Kidney (tissue), 14 donors: ENCODE data around the gene CCDC187. TPM values are rescaled to one million over a fixed set of nuclear protein-coding genes. Genes with fewer than 3 reads are reported as not detected.

Experiments
- DNase-seq, 5 donors: peaks; one replicate each; pipeline ENCODE4 v3.0.0-alpha.2; 2013 to 2020
- FAIRE-seq: peaks from 2 replicates; lab custom pipeline; 2012; peaks lifted over from hg19 to GRCh38; lab: Jason Lieb, UNC
- H3K27ac ChIP-seq, 2 donors: one replicate each; pipeline ENCODE4 v1.7.0; 2013; ENCODE audit warnings: low read depth in 2 of 2, low read length in 2 of 2, inconsistent platforms in 1 of 2
- H3K27me3 ChIP-seq: one replicate; pipeline ENCODE4 v1.7.1; 2013; ENCODE audit warnings: low read length, inconsistent platforms; ENCODE audit not compliant: control insufficient read depth, insufficient read depth
- H3K36me3 ChIP-seq, 3 donors: one replicate each; pipeline versions ENCODE4 v1.7.0 to v1.7.1; 2013; ENCODE audit warnings: low read length in 3 of 3, control low read depth in 1 of 3, inconsistent platforms in 1 of 3; ENCODE audit not compliant: insufficient read depth in 3 of 3, control insufficient read depth in 2 of 3
- H3K4me1 ChIP-seq, 3 donors: one replicate each; pipeline versions ENCODE4 v1.7.0 to v1.7.1; 2013; ENCODE audit warnings: low read length in 3 of 3, inconsistent platforms in 1 of 3, low read depth in 1 of 3; ENCODE audit not compliant: control insufficient read depth in 2 of 3, insufficient read depth in 2 of 3
- H3K4me3 ChIP-seq, 3 donors: one replicate each; pipeline versions ENCODE4 v1.7.0 to v1.8.1; 2013; ENCODE audit warnings: low read length in 3 of 3, control low read depth in 1 of 3, inconsistent platforms in 1 of 3
- H3K9ac ChIP-seq, 3 donors: one replicate each; pipeline versions ENCODE4 v1.7.0 to v1.7.1; 2013; ENCODE audit warnings: low read length in 3 of 3, control low read depth in 1 of 3, inconsistent platforms in 1 of 3
- H3K9me3 ChIP-seq, 3 donors: one replicate each; pipeline versions ENCODE4 v1.7.0 to v1.7.1; 2013; ENCODE audit warnings: low read length in 3 of 3, control low read depth in 1 of 3, inconsistent platforms in 1 of 3; ENCODE audit not compliant: control insufficient read depth in 2 of 3, insufficient read depth in 1 of 3
- CTCF ChIP-seq: IDR thresholded peaks from 3 replicates; pipeline ENCODE4 v1.5.1; 2012; ENCODE audit warnings: mild to moderate bottlenecking, moderate library complexity, borderline replicate concordance; ENCODE audit not compliant: insufficient read depth; ENCODE audit errors: extremely low read depth
- intact Hi-C: fragments of 100-400 bp; cut with DNase I; formaldehyde crosslinking; loops from one replicate; pipeline ENCODE4 v1.11.1; 2022
- polyA plus RNA-seq: library from polyadenylated mRNA; stranded (reverse); fragments of 350-450 nt; fragmentation: Illumina TruSeq; extraction: RNeasy Lipid Tissue Mini Kit (QIAGEN cat#74804); gene quantifications from one replicate; pipeline ENCODE4 v1.2.3, GENCODE V29; 2014; ENCODE audit warnings: low read depth, low replicate concordance; ENCODE audit not compliant: insufficient read depth
- total RNA-seq: library from RNA; stranded (reverse); fragmentation: NEBNext Ultra II Directional; extraction: Animal tissue kit (Norgen Biotek cat#: 25700); gene quantifications from one replicate; pipeline ENCODE4 v1.2.1, GENCODE V29; 2021
- donor health status: control.
- donor health status: control.
- donor health status: control.
- donor health status: control.
- donor health status: control.
- donor health status: DM: yes; HTN: yes; CAD: no.
- donor health status: Normal renal cell carcinoma (clear cell type).

CCDC187 gene
- total and polyA plus RNA-seq, 2 donors from 2014 or later = 0.84 to 2.3 TPM

DNA sequence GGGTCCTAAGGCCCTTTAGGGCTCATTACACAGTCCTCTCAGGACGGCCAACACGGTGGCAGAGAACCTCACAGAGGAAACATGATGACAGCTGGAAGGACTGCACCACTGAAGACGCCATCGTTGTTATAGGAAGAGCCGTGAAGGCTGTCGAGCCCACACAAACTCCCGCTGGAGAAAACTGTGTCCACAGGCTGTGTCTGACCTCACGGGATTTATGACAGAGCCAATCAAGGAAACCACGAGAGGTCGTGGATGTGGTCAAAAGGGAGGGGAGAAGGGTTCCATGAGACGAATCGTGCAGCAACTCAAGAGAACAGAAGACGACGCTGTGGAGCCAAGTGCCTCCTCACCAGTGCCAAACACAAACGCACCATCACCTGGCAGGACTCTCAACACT lies 70.5 kb downstream of the CCDC187 start:
- intact Hi-C loops = no loop called here
- Histone ChIP-seq H3K27me3 (no peaks in the 10 kb centered on the region), H3K27ac (no peak overlapping the region), H3K4me3 (no peak overlapping the region), H3K36me3 (no peaks in the 10 kb centered on the region), H3K4me1 (no peaks in the 10 kb centered on the region), H3K9ac (no peak overlapping the region), H3K9me3 (no peaks in the 10 kb centered on the region)
- TF ChIP-seq CTCF = no peak
- FAIRE-seq (no peak), DNase-seq (peak in 1 of 5 donors; percentile 31)

DNA sequence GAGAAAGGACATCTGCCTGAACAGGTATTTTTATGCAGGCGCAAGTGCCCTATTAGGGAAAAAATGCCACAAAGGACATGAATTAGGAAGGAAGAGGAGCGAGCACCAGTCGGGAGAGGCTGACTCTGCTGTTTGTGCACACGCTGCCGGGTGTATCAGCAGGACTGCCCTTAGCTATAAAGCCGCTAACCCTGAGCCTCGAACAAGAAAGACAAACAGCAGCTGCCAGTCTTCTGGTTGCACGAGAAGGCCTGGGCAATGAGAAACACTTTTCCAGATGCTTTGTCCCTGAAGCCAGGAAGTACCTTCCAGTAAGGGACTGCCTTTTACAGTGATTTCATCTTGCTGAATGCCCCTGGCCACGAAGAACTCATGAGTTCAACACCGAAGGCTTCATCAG lies 70.9 kb downstream of the CCDC187 start:
- Histone ChIP-seq H3K9ac (no peak overlapping the region), H3K36me3 (no peaks in the 10 kb centered on the region), H3K27me3 (no peaks in the 10 kb centered on the region), H3K4me1 (no peaks in the 10 kb centered on the region), H3K4me3 (no peak overlapping the region), H3K9me3 (no peaks in the 10 kb centered on the region), H3K27ac (no peak overlapping the region)
- DNase-seq (peak in 3 of 5 donors; percentile 60 to 79 (median 69)), FAIRE-seq (no peak)
- no peak for TF ChIP-seq CTCF
- intact Hi-C loops = no loop called here

- Histone ChIP-seq H3K9ac (no peak overlapping the region), H3K36me3 (no peaks in the 10 kb centered on the region), H3K4me3 (no peak overlapping the region), H3K27ac (no peak overlapping the region), H3K4me1 (no peaks in the 10 kb centered on the region), H3K27me3 (no peaks in the 10 kb centered on the region), H3K9me3 (no peaks in the 10 kb centered on the region)
- FAIRE-seq = no peak
- TF ChIP-seq CTCF = no peak
- intact Hi-C loops = no loop called here
- DNase-seq = peak in 3 of 5 donors; percentile 30 to 63 (median 30)
These were observed 72.2 kb downstream of the CCDC187 start for GRCh38 chr9:136231478-136232297.
